Keratinocyte (primary cell): ENCODE results near the gene PLEKHM1. TPM values are rescaled to one million over a fixed set of nuclear protein-coding genes. Genes with fewer than 3 reads are reported as not detected.

ENCODE experiments used
- DNase-seq: peaks from one replicate; pipeline ENCODE4 v3.0.0-alpha.2; 2011; ENCODE audit warnings: low read depth, missing footprints, low spot score
- FAIRE-seq: peaks from 2 replicates; lab custom pipeline; 2011; peaks lifted over from hg19 to GRCh38; lab: Jason Lieb, UNC
- H2AFZ ChIP-seq: 2 replicates; pipeline ENCODE4 v1.6.0; 2012; ENCODE audit warnings: low read length, control low read depth, inconsistent platforms; ENCODE audit not compliant: control insufficient read depth
- H3K27ac ChIP-seq: 2 replicates; pipeline ENCODE4 v1.5.1; 2011; ENCODE audit warnings: low read length; ENCODE audit not compliant: control insufficient read depth, insufficient read depth
- H3K27me3 ChIP-seq: 3 replicates; pipeline ENCODE4 v1.6.0; 2011; ENCODE audit warnings: low read length; ENCODE audit not compliant: control insufficient read depth, insufficient read depth; ENCODE audit errors: extremely low read depth
- H3K36me3 ChIP-seq, 2 experiments: 2 replicates in 1 of 2; 3 replicates in 1 of 2; pipeline ENCODE4 v1.5.1; 2011; ENCODE audit warnings: low read length in 2 of 2, mild to moderate bottlenecking in 1 of 2; ENCODE audit not compliant: control insufficient read depth in 2 of 2, insufficient read depth in 2 of 2; ENCODE audit errors: extremely low read depth in 1 of 2
- H3K4me1 ChIP-seq: 3 replicates; pipeline ENCODE4 v1.5.1; 2011; ENCODE audit warnings: low read length; ENCODE audit not compliant: control insufficient read depth, insufficient read depth; ENCODE audit errors: extremely low read depth
- H3K4me2 ChIP-seq: 3 replicates; pipeline ENCODE4 v1.6.0; 2011; ENCODE audit warnings: low read depth, low read length; ENCODE audit not compliant: control insufficient read depth, insufficient read depth; ENCODE audit errors: extremely low read depth
- H3K4me3 ChIP-seq, 3 experiments: fragments of 200-600 bp in 1 of 3; sonication (generic) in 1 of 3; 2 replicates in 2 of 3; 3 replicates in 1 of 3; pipeline ENCODE4 v1.5.1; 2011 to 2016; ENCODE audit warnings: low read length in 3 of 3, mild to moderate bottlenecking in 3 of 3, control low read depth in 2 of 3, inconsistent platforms in 1 of 3, low read depth in 1 of 3, mixed read lengths in 1 of 3, mixed run types in 1 of 3, moderate library complexity in 1 of 3; ENCODE audit not compliant: control insufficient read depth in 2 of 3, insufficient read depth in 2 of 3; ENCODE audit errors: extremely low read depth in 1 of 3
- H3K79me2 ChIP-seq: 2 replicates; pipeline ENCODE4 v1.6.0; 2012; ENCODE audit warnings: low read length; ENCODE audit not compliant: control insufficient read depth, insufficient read depth
- H3K9ac ChIP-seq: 3 replicates; pipeline ENCODE4 v1.6.0; 2011; ENCODE audit warnings: low read length; ENCODE audit not compliant: control insufficient read depth, insufficient read depth; ENCODE audit errors: extremely low read depth
- H3K9me1 ChIP-seq: 3 replicates; pipeline ENCODE4 v1.6.0; 2011; ENCODE audit warnings: low read length; ENCODE audit not compliant: control insufficient read depth, insufficient read depth; ENCODE audit errors: extremely low read depth
- H3K9me3 ChIP-seq: 2 replicates; pipeline ENCODE4 v1.5.1; 2012; ENCODE audit warnings: low read depth, low read length; ENCODE audit not compliant: control insufficient read depth
- H4K20me1 ChIP-seq: 3 replicates; pipeline ENCODE4 v1.6.0; 2011; ENCODE audit warnings: low read length; ENCODE audit not compliant: control insufficient read depth, insufficient read depth; ENCODE audit errors: extremely low read depth
- CTCF ChIP-seq, 3 experiments: IDR thresholded peaks in 1 of 3; conservative IDR thresholded peaks in 1 of 3; optimal IDR thresholded peaks in 1 of 3; 2 replicates in 2 of 3; 3 replicates in 1 of 3; pipeline versions ENCODE3 to v1.5.1; 2011; ENCODE audit warnings: low read length in 3 of 3, mild to moderate bottlenecking in 3 of 3, moderate library complexity in 2 of 3, control low read depth in 1 of 3, inconsistent platforms in 1 of 3; ENCODE audit not compliant: insufficient read depth in 2 of 3; ENCODE audit errors: extremely low read depth in 1 of 3
- EZH2 ChIP-seq: IDR thresholded peaks from one replicate; pipeline ENCODE4 v1.6.1; 2012; ENCODE audit warnings: inconsistent platforms, mild to moderate bottlenecking, low read length, moderate library complexity
- dilution Hi-C: fragments of 300-500 bp; cut with MboI; formaldehyde crosslinking; loops from one replicate; pipeline ENCODE4 v1.7.0; 2020; ENCODE audit warnings: low sequenced_read_pairs; ENCODE audit not compliant: extremely low pct_ligation_motif_present
- polyA plus RNA-seq, 5 experiments: library from polyadenylated mRNA; depleted of rRNA in 3 of 5; stranded (reverse) in 3 of 5; stranded (forward) in 1 of 5; unstranded in 1 of 5; fragments of >200 nt; gene quantifications; 1 replicate in 1 of 5; 2 replicates in 3 of 5; 3 replicates in 1 of 5; pipeline versions ENCODE4 v1.2.1 to v1.2.3, GENCODE V29; 2011 to 2012; ENCODE audit warnings: missing spikeins in 2 of 5, low read depth in 1 of 5, low replicate concordance in 1 of 5

The PLEKHM1 gene
- polyA plus RNA-seq, 1 donor (not counting 4 experiments of a cell fraction or from before 2014, with no cell fraction given): 33.0 TPM

GRCh38 chr17:45437465-45438283 lies 52.8 kb downstream of the PLEKHM1 start:
- Histone ChIP-seq H4K20me1 (no peaks in the 10 kb centered on the region), H2AFZ (no peak overlapping the region), H3K9ac (no peak overlapping the region), H3K9me3 (no peaks in the 10 kb centered on the region), H3K4me3 (no peak overlapping the region), H3K27me3 (no peaks in the 10 kb centered on the region), H3K4me1 (peaks cover 28% of the 10 kb centered on the region), H3K79me2 (no peaks in the 10 kb centered on the region), H3K36me3 (peaks cover 4 to 13% of the 10 kb centered on the region in 2 experiments), H3K4me2 (no peak overlapping the region), H3K9me1 (peaks cover 5% of the 10 kb centered on the region), H3K27ac (no peak overlapping the region)
- DNase-seq: no peak
- FAIRE-seq: no peak
- TF ChIP-seq EZH2 (no peak), CTCF (optimal IDR thresholded peaks at IDR 0.05 in 1 of 3, IDR thresholded peaks at IDR 0.05 in 1 of 3, conservative IDR thresholded peaks at IDR 0.05 in 1 of 3; ENCODE audit: extremely low read depth in 1 of 3, insufficient read depth in 2 of 3, low read length in 3 of 3) (no peak)
- dilution Hi-C loops: no loop called here

GRCh38 chr17:45436625-45437464 lies 53.7 kb downstream of the PLEKHM1 start:
- Histone ChIP-seq H3K4me2 (no peak overlapping the region), H3K9ac (no peak overlapping the region), H3K9me3 (no peaks in the 10 kb centered on the region), H3K36me3 (peaks cover 4 to 13% of the 10 kb centered on the region in 2 experiments), H3K27ac (no peak overlapping the region), H2AFZ (no peak overlapping the region), H3K9me1 (peaks cover 5% of the 10 kb centered on the region), H3K79me2 (no peaks in the 10 kb centered on the region), H3K4me3 (no peak overlapping the region), H4K20me1 (no peaks in the 10 kb centered on the region), H3K27me3 (no peaks in the 10 kb centered on the region), H3K4me1 (peaks cover 28% of the 10 kb centered on the region)
- FAIRE-seq (no peak), DNase-seq (no peak)
- dilution Hi-C loops: no loop called here
- TF ChIP-seq EZH2: no peak
- TF ChIP-seq CTCF (optimal IDR thresholded peaks at IDR 0.05 in 1 of 3, IDR thresholded peaks at IDR 0.05 in 1 of 3, conservative IDR thresholded peaks at IDR 0.05 in 1 of 3; ENCODE audit: extremely low read depth in 1 of 3, insufficient read depth in 2 of 3, low read length in 3 of 3): no peak
